PFSK-1 (cell line): ENCODE results near the gene USP22.
A peak's percentile ranks its signal among the peaks of the same experiment; 100 is the strongest.

Experiments
- FOXP2 ChIP-seq: optimal IDR thresholded peaks from 2 replicates; pipeline ENCODE3; 2011; ENCODE audit warnings: borderline replicate concordance, control low read depth, inconsistent platforms; ENCODE audit not compliant: insufficient read depth; ENCODE audit errors: extremely low read length, extremely low read depth
- POLR2AphosphoS5 ChIP-seq: IDR thresholded peaks from 2 replicates; pipeline ENCODE4 v1.6.1; 2012; ENCODE audit warnings: low read depth, mild to moderate bottlenecking, control low read depth, low read length, moderate library complexity
- REST ChIP-seq, 2 experiments: IDR thresholded peaks; 2 replicates each; pipeline versions ENCODE4 v1.6.1 to v1.8.0; 2011 to 2012; ENCODE audit warnings: low read depth in 2 of 2, low read length in 2 of 2, control low read depth in 1 of 2, inconsistent platforms in 1 of 2, mild to moderate bottlenecking in 1 of 2, moderate library complexity in 1 of 2; ENCODE audit not compliant: insufficient read depth in 1 of 2
- SIN3A ChIP-seq: IDR thresholded peaks from 2 replicates; pipeline ENCODE4 v1.6.1; 2012; ENCODE audit warnings: mild to moderate bottlenecking, low read length, moderate library complexity, borderline replicate concordance; ENCODE audit not compliant: insufficient read depth
- TAF1 ChIP-seq: IDR thresholded peaks from 2 replicates; pipeline ENCODE4 v1.6.1; 2012; ENCODE audit warnings: low read length, control low read depth, borderline replicate concordance; ENCODE audit not compliant: insufficient read depth

The USP22 gene

GRCh38 chr17:21031756-21032396, 10.9 kb downstream of the USP22 start:
- TF ChIP-seq REST (IDR thresholded peaks at IDR 0.05; ENCODE audit: insufficient read depth in 1 of 2, low read depth in 2 of 2, low read length in 2 of 2) = no peak
- no peak for TF ChIP-seq TAF1
- TF ChIP-seq SIN3A = no peak

GRCh38 chr17:21030375-21030774, 12.4 kb downstream of the USP22 start:
- no peak for TF ChIP-seq REST (IDR thresholded peaks at IDR 0.05; ENCODE audit: insufficient read depth in 1 of 2, low read depth in 2 of 2, low read length in 2 of 2)
- no peak for TF ChIP-seq FOXP2
- TF ChIP-seq POLR2AphosphoS5 = no peak
- TF ChIP-seq SIN3A = no peak
- no peak for TF ChIP-seq TAF1

GRCh38 chr17:21029515-21029914, 13.3 kb downstream of the USP22 start:
- no peak for TF ChIP-seq REST (IDR thresholded peaks at IDR 0.05; ENCODE audit: insufficient read depth in 1 of 2, low read depth in 2 of 2, low read length in 2 of 2)
- peak; percentile 12 for TF ChIP-seq POLR2AphosphoS5
- TF ChIP-seq FOXP2 = no peak

- no peak for TF ChIP-seq REST (IDR thresholded peaks at IDR 0.05; ENCODE audit: insufficient read depth in 1 of 2, low read depth in 2 of 2, low read length in 2 of 2)
Observed at GRCh38 chr17:21029036-21029435, 13.8 kb downstream of the USP22 start.

- TF ChIP-seq SIN3A (no peak), TAF1 (no peak), FOXP2 (no peak), POLR2AphosphoS5 (no peak), REST (IDR thresholded peaks at IDR 0.05; ENCODE audit: insufficient read depth in 1 of 2, low read depth in 2 of 2, low read length in 2 of 2) (no peak)
Observed at GRCh38 chr17:21028192-21028591, 14.6 kb downstream of the USP22 start.
